ENCODE results near the gene LRRN2.

DNA sequence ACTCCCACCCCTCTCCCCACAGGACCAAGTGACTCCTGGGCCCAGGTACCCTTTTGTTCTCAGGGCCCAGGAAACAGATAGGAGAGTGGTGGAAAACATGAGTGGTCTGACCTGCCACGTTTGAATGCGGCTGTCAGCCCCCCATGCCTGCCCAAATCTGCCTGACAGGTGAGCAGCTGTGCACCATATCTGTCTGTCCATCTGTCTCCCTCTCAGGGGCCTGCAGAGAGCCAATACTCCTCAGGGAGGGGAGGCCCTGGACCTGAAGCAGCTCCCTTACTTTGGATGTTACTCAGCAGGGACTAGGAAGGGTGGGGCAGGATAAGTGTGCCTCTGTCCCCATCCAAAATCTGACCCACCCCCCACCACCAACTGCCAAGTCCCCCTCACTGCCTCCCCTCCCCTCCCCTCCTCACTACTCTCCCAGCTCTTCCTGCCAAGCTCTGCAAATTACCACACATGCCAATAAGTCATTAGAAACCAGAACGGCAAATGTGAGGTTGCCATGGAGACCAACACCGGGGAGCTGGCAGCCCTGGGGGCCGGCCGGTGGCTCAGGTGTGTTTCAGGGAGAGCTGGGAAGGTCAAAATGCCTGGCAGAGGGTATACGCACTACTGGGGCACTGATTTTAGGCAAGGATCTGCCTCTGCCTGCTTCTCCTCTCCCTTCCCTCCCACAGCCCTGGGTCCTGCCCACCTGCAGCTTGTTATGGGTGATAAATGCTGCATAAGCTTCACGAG, 11.5 kb downstream of the LRRN2 start:
- TF ChIP-seq, protein P1, sequence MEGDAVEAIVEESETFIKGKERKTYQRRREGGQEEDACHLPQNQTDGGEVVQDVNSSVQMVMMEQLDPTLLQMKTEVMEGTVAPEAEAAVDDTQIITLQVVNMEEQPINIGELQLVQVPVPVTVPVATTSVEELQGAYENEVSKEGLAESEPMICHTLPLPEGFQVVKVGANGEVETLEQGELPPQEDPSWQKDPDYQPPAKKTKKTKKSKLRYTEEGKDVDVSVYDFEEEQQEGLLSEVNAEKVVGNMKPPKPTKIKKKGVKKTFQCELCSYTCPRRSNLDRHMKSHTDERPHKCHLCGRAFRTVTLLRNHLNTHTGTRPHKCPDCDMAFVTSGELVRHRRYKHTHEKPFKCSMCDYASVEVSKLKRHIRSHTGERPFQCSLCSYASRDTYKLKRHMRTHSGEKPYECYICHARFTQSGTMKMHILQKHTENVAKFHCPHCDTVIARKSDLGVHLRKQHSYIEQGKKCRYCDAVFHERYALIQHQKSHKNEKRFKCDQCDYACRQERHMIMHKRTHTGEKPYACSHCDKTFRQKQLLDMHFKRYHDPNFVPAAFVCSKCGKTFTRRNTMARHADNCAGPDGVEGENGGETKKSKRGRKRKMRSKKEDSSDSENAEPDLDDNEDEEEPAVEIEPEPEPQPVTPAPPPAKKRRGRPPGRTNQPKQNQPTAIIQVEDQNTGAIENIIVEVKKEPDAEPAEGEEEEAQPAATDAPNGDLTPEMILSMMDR (IDR thresholded peaks at IDR 0.05): no peak
- TF ChIP-seq, protein P2, sequence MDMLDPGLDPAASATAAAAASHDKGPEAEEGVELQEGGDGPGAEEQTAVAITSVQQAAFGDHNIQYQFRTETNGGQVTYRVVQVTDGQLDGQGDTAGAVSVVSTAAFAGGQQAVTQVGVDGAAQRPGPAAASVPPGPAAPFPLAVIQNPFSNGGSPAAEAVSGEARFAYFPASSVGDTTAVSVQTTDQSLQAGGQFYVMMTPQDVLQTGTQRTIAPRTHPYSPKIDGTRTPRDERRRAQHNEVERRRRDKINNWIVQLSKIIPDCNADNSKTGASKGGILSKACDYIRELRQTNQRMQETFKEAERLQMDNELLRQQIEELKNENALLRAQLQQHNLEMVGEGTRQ (IDR thresholded peaks at IDR 0.05; ENCODE audit: borderline replicate concordance, low read depth, low read length): no peak
- TF ChIP-seq POLR2AphosphoS5 (IDR thresholded peaks at IDR 0.05; ENCODE audit: low read depth, low read length): no peak
- TF ChIP-seq EZH2phosphoT487 (IDR thresholded peaks at IDR 0.05; ENCODE audit: borderline replicate concordance, low read depth): no peak
- TF ChIP-seq NFIC (IDR thresholded peaks at IDR 0.05; ENCODE audit: borderline replicate concordance): no peak
- no peak for TF ChIP-seq RAD21 (IDR thresholded peaks at IDR 0.05; ENCODE audit: low read length)
- no peak for TF ChIP-seq RFX5 (IDR thresholded peaks at IDR 0.05; ENCODE audit: low read length)
- TF ChIP-seq EP300 (IDR thresholded peaks at IDR 0.05; ENCODE audit: borderline replicate concordance in 1 of 2, low read depth in 1 of 2, low read length in 1 of 2): no peak
- TF ChIP-seq YY1 (IDR thresholded peaks at IDR 0.05; ENCODE audit: low read depth): no peak
- TF ChIP-seq, protein P3, sequence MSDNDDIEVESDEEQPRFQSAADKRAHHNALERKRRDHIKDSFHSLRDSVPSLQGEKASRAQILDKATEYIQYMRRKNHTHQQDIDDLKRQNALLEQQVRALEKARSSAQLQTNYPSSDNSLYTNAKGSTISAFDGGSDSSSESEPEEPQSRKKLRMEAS (IDR thresholded peaks at IDR 0.05; ENCODE audit: low read depth): no peak
- no peak for TF ChIP-seq TCF12 (IDR thresholded peaks at IDR 0.05)
- TF ChIP-seq FOXJ3 (CRISPR knock-in tag; IDR thresholded peaks at IDR 0.05): no peak
- TF ChIP-seq MXI1 (IDR thresholded peaks at IDR 0.05; ENCODE audit: low read depth, low read length): no peak
